Aorta (tissue), 5 donors: Measurements from ENCODE around the gene SERPINB12. TPM values are rescaled to one million over a fixed set of nuclear protein-coding genes. Genes with fewer than 3 reads are reported as not detected.

ENCODE experiments used
- ATAC-seq: fragments of 200-7000 bp; cut with Tn5 transposase; one replicate; pipeline ENCODE4 v1.9.1; 2022; ENCODE audit warnings: moderate library complexity; ENCODE audit not compliant: low FRiP score
- DNase-seq, 2 donors: peaks; one replicate each; pipeline ENCODE4 v3.0.0-alpha.2; 2020
- H3K27ac ChIP-seq, 2 donors: one replicate each; pipeline ENCODE4 v1.5.1; 2013; ENCODE audit warnings: low read length in 2 of 2, mild to moderate bottlenecking in 2 of 2, moderate library complexity in 2 of 2, control low read depth in 1 of 2, inconsistent platforms in 1 of 2, low read depth in 1 of 2
- H3K27me3 ChIP-seq, 2 donors: one replicate each; pipeline ENCODE4 v1.6.1; 2013; ENCODE audit warnings: control low read depth in 1 of 2, low read length in 1 of 2, mild to moderate bottlenecking in 1 of 2, moderate library complexity in 1 of 2; ENCODE audit not compliant: insufficient read depth in 2 of 2, control insufficient read depth in 1 of 2
- H3K36me3 ChIP-seq, 2 donors: one replicate each; pipeline ENCODE4 v1.6.1; 2013; ENCODE audit warnings: control low read depth in 1 of 2, low read length in 1 of 2, mild to moderate bottlenecking in 1 of 2; ENCODE audit not compliant: insufficient read depth in 2 of 2, control insufficient read depth in 1 of 2
- H3K4me1 ChIP-seq, 2 donors: one replicate each; pipeline ENCODE4 v1.6.1; 2013; ENCODE audit warnings: low read length in 2 of 2, control low read depth in 1 of 2, mild to moderate bottlenecking in 1 of 2, moderate library complexity in 1 of 2; ENCODE audit not compliant: insufficient read depth in 2 of 2, control insufficient read depth in 1 of 2
- H3K4me3 ChIP-seq, 2 donors: one replicate each; pipeline ENCODE4 v1.5.1; 2013; ENCODE audit warnings: low read length in 2 of 2, control low read depth in 1 of 2, mild to moderate bottlenecking in 1 of 2
- H3K9me3 ChIP-seq: one replicate; pipeline ENCODE4 v1.6.1; 2013; ENCODE audit warnings: mild to moderate bottlenecking, low read length; ENCODE audit not compliant: control insufficient read depth
- WGBS, 2 donors: extraction: QIAGEN DNeasy Blood & Tissue Kit; methylation state at CpG; one replicate each; pipeline ENCODE4 v1.1.7; 2013; 5-methylcytosine and 5-hydroxymethylcytosine counted together
- intact Hi-C, 2 donors: fragments of 100-400 bp; cut with DNase I; formaldehyde crosslinking; loops; one replicate each; pipeline versions ENCODE4 v1.14.2 to v1.15.0; 2022
- long read RNA-seq, 2 donors: library from polyadenylated mRNA; unstranded; transcript quantifications; one replicate each; pipeline ENCODE4 v2.0.0, GENCODE V29; 2020 to 2021
- polyA plus RNA-seq, 2 donors: library from polyadenylated mRNA; stranded (reverse); fragments of 200-250 nt; gene quantifications; one replicate each; pipeline ENCODE4 v1.2.3, GENCODE V29; 2013
- total RNA-seq, 2 donors: library from RNA; stranded (reverse); fragmentation: NEBNext Ultra II Directional; extraction: Animal tissue kit (Norgen Biotek cat#: 25700); gene quantifications; one replicate each; pipeline ENCODE4 v1.2.1, GENCODE V29; 2021
- donor health status: healthy with polysubstance abuse.
- donor health status: Bipolar disorder and iron deficiency.
- donor health status: DM: no; HTN: no; CAD: no.
- donor health status: DM: no; HTN: no; CAD: no.
- donor health status: DM: yes; HTN: yes; CAD: no.

SERPINB12 gene
- total RNA-seq (not detected), polyA plus RNA-seq (not detected)
- long read RNA-seq, donor 1, result 0 reads
- long read RNA-seq, donor 2, result 0 reads

GRCh38 chr18:63542069-63542468, at the start of gene SERPINB12:
Gene SERPINB12, plus strand, starts transcription at chr18:63542369. Its CDS starts 13,791 bp downstream, at chr18:63556160.
- Histone ChIP-seq H3K4me1 (no peaks in the 10 kb centered on the region), H3K36me3 (no peaks in the 10 kb centered on the region), H3K27ac (no peak within 1 kb of the TSS), H3K9me3 (peaks cover under 1% of the 10 kb centered on the region), H3K4me3 (no peak within 1 kb of the TSS), H3K27me3 (peaks cover 0 to 1% of the 10 kb centered on the region in 2 donors)
- no peak for ATAC-seq
- no peak for DNase-seq
- intact Hi-C loops, result no loop called here
- 64 to 86% methylated on average over 1 of the region's 1 CpG for WGBS, 2 donors

DNA sequence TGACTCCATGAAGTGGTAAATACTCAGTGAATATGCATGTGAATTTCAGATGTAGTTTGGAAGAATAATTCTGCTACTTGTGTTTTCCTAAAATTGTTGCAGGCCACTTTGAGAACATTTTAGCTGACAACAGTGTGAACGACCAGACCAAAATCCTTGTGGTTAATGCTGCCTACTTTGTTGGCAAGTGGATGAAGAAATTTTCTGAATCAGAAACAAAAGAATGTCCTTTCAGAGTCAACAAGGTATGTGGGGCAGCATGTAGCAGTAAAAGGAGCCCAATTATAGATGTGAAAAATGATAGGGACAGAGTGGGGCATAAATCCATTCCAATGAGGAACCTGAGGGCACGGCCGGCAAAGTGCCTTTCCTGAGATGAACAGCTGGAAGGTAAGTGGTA, 49.3 kb upstream of the SERPINB12 start:
- Histone ChIP-seq H3K9me3 (no peaks in the 10 kb centered on the region), H3K27me3 (no peaks in the 10 kb centered on the region), H3K27ac (no peak overlapping the region), H3K36me3 (no peaks in the 10 kb centered on the region), H3K4me1 (no peaks in the 10 kb centered on the region), H3K4me3 (no peak overlapping the region)
- WGBS, 2 donors, result 64% methylated on average over 3 of the region's 3 CpGs
- ATAC-seq (no peak), DNase-seq (no peak)
- intact Hi-C loops, result no loop called here

- no peak overlapping the region for H3K27ac ChIP-seq
- H3K4me3 ChIP-seq, result no peak overlapping the region
- 82 to 88% methylated on average over 2 of the region's 2 CpGs for WGBS, 2 donors
- no peaks in the 10 kb centered on the region for H3K36me3 ChIP-seq
- intact Hi-C loops, result no loop called here
- no peaks in the 10 kb centered on the region for H3K27me3 ChIP-seq
- no peaks in the 10 kb centered on the region for H3K4me1 ChIP-seq
- no peak for DNase-seq
- H3K9me3 ChIP-seq, result no peaks in the 10 kb centered on the region
- no peak for ATAC-seq
Measured at GRCh38 chr18:63495675-63496074, 46.5 kb upstream of the SERPINB12 start.

- ATAC-seq (no peak), DNase-seq (no peak)
- H3K27me3 ChIP-seq, result no peaks in the 10 kb centered on the region
- WGBS, 2 donors, result 42 to 61% methylated on average over 2 of the region's 2 CpGs
- no peak overlapping the region for H3K4me3 ChIP-seq
- no peaks in the 10 kb centered on the region for H3K36me3 ChIP-seq
- H3K9me3 ChIP-seq, result no peaks in the 10 kb centered on the region
- H3K27ac ChIP-seq, result no peak overlapping the region
- intact Hi-C loops, result no loop called here
- H3K4me1 ChIP-seq, result no peaks in the 10 kb centered on the region
Measured at GRCh38 chr18:63505566-63506335, 36.4 kb upstream of the SERPINB12 start.

- DNase-seq (no peak), ATAC-seq (no peak)
- H3K9me3 ChIP-seq, result no peaks in the 10 kb centered on the region
- intact Hi-C loops, result no loop called here
- no peak overlapping the region for H3K27ac ChIP-seq
- no peaks in the 10 kb centered on the region for H3K4me1 ChIP-seq
- H3K4me3 ChIP-seq, result no peak overlapping the region
- H3K36me3 ChIP-seq, result no peaks in the 10 kb centered on the region
- no peaks in the 10 kb centered on the region for H3K27me3 ChIP-seq
- WGBS, 2 donors, result 49 to 70% methylated on average over 3 of the region's 3 CpGs
Measured at GRCh38 chr18:63506336-63506646, 35.9 kb upstream of the SERPINB12 start.

GRCh38 chr18:63508596-63508995, 33.6 kb upstream of the SERPINB12 start:
- H3K36me3 ChIP-seq, result no peaks in the 10 kb centered on the region
- WGBS, 2 donors, result 37 to 38% methylated on average over 3 of the region's 3 CpGs
- no peak overlapping the region for H3K4me3 ChIP-seq
- ATAC-seq, result no peak
- intact Hi-C loops, result no loop called here
- no peaks in the 10 kb centered on the region for H3K27me3 ChIP-seq
- no peaks in the 10 kb centered on the region for H3K9me3 ChIP-seq
- H3K27ac ChIP-seq, result no peak overlapping the region
- no peaks in the 10 kb centered on the region for H3K4me1 ChIP-seq
- no peak for DNase-seq

DNA sequence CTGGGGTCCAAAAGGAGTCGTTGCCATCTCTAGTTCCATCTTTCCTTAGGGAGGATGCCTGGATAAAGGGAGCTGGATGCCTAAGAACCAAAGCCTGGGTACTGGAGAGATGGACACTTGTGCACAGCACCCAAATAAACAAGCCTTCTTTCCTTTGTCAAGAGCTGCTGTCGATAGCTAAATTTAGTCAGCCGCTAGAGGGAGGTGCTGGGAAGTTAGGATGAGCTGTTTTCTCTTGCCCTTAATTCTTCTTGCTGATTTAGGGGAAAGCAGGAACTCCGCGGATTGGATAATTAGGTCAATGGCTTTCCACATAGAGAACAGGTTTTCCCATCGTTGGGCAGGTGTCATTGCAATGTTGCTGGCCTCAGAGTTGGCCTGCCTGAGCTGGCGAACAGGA, 30.9 kb upstream of the SERPINB12 start:
- Histone ChIP-seq H3K27ac (no peak overlapping the region), H3K36me3 (no peaks in the 10 kb centered on the region), H3K9me3 (no peaks in the 10 kb centered on the region), H3K4me3 (no peak overlapping the region), H3K27me3 (no peaks in the 10 kb centered on the region), H3K4me1 (no peaks in the 10 kb centered on the region)
- intact Hi-C loops, result loop anchor here in 1 of 2 donors (10.0 kb wide), 1 partner anchor 484 kb away; no protein-coding TSS in a partner anchor
- WGBS, 2 donors, result 31 to 32% methylated on average over 7 of the region's 7 CpGs
- DNase-seq (no peak), ATAC-seq (no peak)

DNA sequence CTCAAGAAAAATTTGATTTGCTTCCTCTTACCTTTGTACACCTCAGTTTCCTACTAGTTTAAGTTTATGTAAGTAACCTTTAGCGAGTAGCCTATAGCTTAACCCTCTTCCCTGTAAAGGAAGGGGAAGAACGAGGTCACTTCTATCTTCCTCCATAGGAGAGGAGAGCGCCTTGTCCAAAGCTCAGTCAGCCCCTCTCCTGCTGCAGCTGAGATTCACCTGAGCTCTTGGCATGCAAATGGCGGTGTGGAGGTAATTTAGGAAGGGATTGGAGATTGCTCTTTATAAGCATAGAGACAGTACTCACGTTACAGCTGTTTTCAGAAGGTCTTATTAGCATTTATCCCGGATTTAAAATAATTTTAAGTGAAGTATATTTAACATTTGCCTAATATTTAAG, 27.8 kb upstream of the SERPINB12 start:
- no peaks in the 10 kb centered on the region for H3K27me3 ChIP-seq
- H3K36me3 ChIP-seq, result no peaks in the 10 kb centered on the region
- no peaks in the 10 kb centered on the region for H3K4me1 ChIP-seq
- H3K27ac ChIP-seq, result no peak overlapping the region
- no peak for ATAC-seq
- H3K9me3 ChIP-seq, result no peaks in the 10 kb centered on the region
- intact Hi-C loops, result loop anchor here in 1 of 2 donors (10.0 kb wide), 1 partner anchor 480 kb away; no protein-coding TSS in a partner anchor
- H3K4me3 ChIP-seq, result no peak overlapping the region
- DNase-seq, result no peak
- WGBS, 2 donors, result 64 to 68% methylated on average over 6 of the region's 6 CpGs
